PC-3 (cell line): ENCODE measurements around the gene PPFIBP1.

ENCODE experiments used
- EZH2 ChIP-seq: fragments of 300-600 bp; sonication (generic); IDR thresholded peaks from one replicate; pipeline ENCODE4 v1.6.1; 2017; ENCODE audit warnings: antibody characterized with exemption, mild to moderate bottlenecking, low read length; ENCODE audit not compliant: unreplicated experiment
- TF ChIP-seq, protein P1 (sequence below): fragments of 300-600 bp; sonication (generic); conservative IDR thresholded peaks from 2 replicates; pipeline ENCODE4 v1.5.1; 2017; ENCODE audit warnings: antibody characterized with exemption, low read depth, mild to moderate bottlenecking, low read length

DNA sequence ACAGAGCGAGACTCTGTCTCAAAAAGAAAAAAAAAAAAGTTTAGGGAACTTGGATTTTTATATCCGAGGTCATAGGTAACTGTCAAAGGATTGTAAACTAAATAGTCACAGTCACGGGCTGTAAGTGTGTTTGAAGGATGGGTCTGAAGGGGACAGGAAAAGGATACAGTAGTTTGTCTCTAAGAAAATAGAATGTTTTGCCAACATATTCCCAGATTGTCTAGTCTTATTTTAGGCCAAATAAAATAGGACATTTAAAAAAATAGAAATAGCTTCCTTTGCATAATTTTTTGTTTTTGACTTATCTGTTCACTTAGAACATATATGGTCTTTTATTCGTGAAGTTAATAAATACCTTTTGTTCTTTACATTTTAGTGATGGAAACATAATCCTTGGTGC lies 148.0 kb downstream of the PPFIBP1 start:
- TF ChIP-seq, protein P1, sequence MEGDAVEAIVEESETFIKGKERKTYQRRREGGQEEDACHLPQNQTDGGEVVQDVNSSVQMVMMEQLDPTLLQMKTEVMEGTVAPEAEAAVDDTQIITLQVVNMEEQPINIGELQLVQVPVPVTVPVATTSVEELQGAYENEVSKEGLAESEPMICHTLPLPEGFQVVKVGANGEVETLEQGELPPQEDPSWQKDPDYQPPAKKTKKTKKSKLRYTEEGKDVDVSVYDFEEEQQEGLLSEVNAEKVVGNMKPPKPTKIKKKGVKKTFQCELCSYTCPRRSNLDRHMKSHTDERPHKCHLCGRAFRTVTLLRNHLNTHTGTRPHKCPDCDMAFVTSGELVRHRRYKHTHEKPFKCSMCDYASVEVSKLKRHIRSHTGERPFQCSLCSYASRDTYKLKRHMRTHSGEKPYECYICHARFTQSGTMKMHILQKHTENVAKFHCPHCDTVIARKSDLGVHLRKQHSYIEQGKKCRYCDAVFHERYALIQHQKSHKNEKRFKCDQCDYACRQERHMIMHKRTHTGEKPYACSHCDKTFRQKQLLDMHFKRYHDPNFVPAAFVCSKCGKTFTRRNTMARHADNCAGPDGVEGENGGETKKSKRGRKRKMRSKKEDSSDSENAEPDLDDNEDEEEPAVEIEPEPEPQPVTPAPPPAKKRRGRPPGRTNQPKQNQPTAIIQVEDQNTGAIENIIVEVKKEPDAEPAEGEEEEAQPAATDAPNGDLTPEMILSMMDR = no peak
- no peak for TF ChIP-seq EZH2
